ENCODE measurements around the gene DCANP1.

The DCANP1 gene

GRCh38 chr5:135462304-135462703 is 15.2 kb upstream of the DCANP1 start:
- H3K27ac ChIP-seq (ENCODE audit: low read length): no peak overlapping the region
- no peaks in the 10 kb centered on the region for H3K9me3 ChIP-seq (ENCODE audit: control insufficient read depth in 1 of 2, low read length in 2 of 2)
- no peak overlapping the region for H3K4me3 ChIP-seq (ENCODE audit: low read depth in 1 of 2, low read length in 2 of 2)
- H3K36me3 ChIP-seq (ENCODE audit: control insufficient read depth in 1 of 2, insufficient read depth in 2 of 2, low read length in 2 of 2): no peaks in the 10 kb centered on the region
- H3K27me3 ChIP-seq (ENCODE audit: low read depth, low read length): peaks cover 17% of the 10 kb centered on the region
- peaks cover 0 to 8% of the 10 kb centered on the region in 2 donors for H3K4me1 ChIP-seq (ENCODE audit: control insufficient read depth in 1 of 2, insufficient read depth in 2 of 2, low read length in 2 of 2)

- Histone ChIP-seq H3K27ac (ENCODE audit: low read length) (no peak overlapping the region), H3K4me3 (ENCODE audit: low read depth in 1 of 2, low read length in 2 of 2) (no peak overlapping the region), H3K27me3 (ENCODE audit: low read depth, low read length) (peaks cover 11% of the 10 kb centered on the region), H3K36me3 (ENCODE audit: control insufficient read depth in 1 of 2, insufficient read depth in 2 of 2, low read length in 2 of 2) (no peaks in the 10 kb centered on the region), H3K9me3 (ENCODE audit: control insufficient read depth in 1 of 2, low read length in 2 of 2) (no peaks in the 10 kb centered on the region), H3K4me1 (ENCODE audit: control insufficient read depth in 1 of 2, insufficient read depth in 2 of 2, low read length in 2 of 2) (peaks cover 0 to 6% of the 10 kb centered on the region in 2 donors)
Observed at GRCh38 chr5:135461481-135462151, 14.5 kb upstream of the DCANP1 start.

DNA sequence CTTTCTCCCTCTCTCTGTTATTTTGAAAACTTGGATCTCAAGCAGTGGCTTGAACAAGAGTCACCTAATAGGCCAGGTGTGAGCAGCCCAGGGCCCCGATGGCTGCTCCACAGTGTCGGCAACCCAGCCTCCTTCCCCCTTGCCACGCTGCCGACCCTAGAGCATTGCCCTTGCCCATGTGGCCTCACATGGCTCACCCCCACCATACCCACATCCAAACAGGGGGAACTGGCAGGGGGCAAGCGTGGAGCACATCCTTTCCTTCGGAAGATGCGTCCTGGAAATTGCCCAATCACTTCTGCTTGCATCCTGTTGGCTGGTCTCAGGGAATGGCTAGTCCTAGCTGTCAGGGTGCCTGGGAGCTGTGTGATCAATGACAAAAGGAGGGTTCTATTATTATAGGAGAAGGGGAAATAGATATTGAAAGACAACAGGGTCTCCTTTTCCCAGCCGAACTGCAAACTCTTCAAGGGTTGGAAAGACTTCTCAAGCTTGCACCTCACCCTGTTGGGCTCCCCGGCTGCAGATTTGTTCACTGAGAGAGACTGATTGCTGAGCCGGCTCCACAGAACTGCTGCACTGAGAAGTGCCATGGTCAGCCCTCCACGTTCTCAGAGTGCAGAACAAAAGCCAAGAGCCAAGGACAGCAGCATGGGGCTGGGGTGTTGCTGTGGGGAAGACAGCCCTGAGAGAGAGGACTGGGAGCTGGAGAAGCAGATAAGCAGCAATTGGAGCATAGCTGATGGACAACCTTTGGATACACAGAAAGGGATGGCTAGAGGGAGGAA is 13.3 kb upstream of the DCANP1 start:
- no peaks in the 10 kb centered on the region for H3K4me1 ChIP-seq (ENCODE audit: control insufficient read depth in 1 of 2, insufficient read depth in 2 of 2, low read length in 2 of 2)
- H3K36me3 ChIP-seq (ENCODE audit: control insufficient read depth in 1 of 2, insufficient read depth in 2 of 2, low read length in 2 of 2): no peaks in the 10 kb centered on the region
- peaks cover 1% of the 10 kb centered on the region for H3K27me3 ChIP-seq (ENCODE audit: low read depth, low read length)
- no peak overlapping the region for H3K27ac ChIP-seq (ENCODE audit: low read length)
- H3K4me3 ChIP-seq (ENCODE audit: low read depth in 1 of 2, low read length in 2 of 2): no peak overlapping the region
- no peaks in the 10 kb centered on the region for H3K9me3 ChIP-seq (ENCODE audit: control insufficient read depth in 1 of 2, low read length in 2 of 2)

- Histone ChIP-seq H3K27ac (ENCODE audit: low read length) (no peak overlapping the region), H3K9me3 (ENCODE audit: control insufficient read depth in 1 of 2, low read length in 2 of 2) (no peaks in the 10 kb centered on the region), H3K36me3 (ENCODE audit: control insufficient read depth in 1 of 2, insufficient read depth in 2 of 2, low read length in 2 of 2) (no peaks in the 10 kb centered on the region), H3K4me1 (ENCODE audit: control insufficient read depth in 1 of 2, insufficient read depth in 2 of 2, low read length in 2 of 2) (no peaks in the 10 kb centered on the region), H3K27me3 (ENCODE audit: low read depth, low read length) (no peaks in the 10 kb centered on the region), H3K4me3 (ENCODE audit: low read depth in 1 of 2, low read length in 2 of 2) (no peak overlapping the region)
Observed at GRCh38 chr5:135458921-135459331, 11.8 kb upstream of the DCANP1 start.

DNA sequence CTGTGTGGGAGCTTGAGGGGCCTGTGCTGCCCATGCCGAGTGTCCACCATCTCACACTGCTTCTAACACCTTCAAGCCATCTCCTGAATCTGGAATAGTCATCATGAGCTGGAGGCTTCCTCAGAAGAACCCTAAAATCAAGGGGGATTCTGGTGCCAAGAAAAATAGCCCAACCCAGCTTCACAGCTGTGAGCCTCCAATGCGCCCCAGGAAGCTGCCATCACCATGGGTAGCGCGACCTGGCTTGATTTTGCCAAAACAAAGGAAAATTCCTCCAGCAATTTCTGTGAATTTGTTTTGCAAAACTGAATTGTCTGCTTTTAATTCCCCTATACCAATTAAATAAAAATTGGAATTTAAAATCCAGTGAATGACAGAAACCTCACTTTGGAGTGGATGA is 11.2 kb upstream of the DCANP1 start:
- no peaks in the 10 kb centered on the region for H3K27me3 ChIP-seq (ENCODE audit: low read depth, low read length)
- H3K27ac ChIP-seq (ENCODE audit: low read length): no peak overlapping the region

DNA sequence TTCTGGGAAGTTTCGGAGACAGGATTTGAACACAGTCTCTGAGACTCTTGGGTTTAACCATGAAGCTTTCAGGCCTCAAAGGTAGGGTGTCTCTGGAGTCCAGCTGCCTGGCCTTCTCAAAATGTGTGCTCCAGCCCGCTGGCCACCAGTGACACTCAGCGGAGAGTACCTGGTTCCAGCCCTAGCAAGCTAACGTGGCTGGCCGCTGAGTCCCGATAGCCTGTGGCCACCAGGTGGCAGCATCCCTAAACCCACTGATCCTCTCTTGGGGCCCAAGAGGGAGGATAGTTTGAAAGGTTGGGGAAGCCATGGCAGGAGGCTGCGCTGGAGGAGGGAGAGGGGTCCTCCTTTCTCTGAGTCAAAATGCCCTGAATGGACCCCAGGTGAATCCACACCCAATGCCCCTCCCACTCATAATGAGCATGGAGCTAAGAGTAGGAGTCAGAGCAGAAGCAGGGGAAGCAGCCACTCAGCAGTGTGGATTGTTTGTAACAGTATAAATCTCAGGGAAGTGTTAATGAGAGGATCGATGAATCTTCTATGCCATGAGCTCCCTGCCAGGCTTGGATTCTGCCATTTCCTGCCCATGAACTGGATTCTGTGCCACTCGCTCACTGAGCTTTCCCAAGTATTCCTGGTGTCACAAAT is 10.4 kb upstream of the DCANP1 start:
- Histone ChIP-seq H3K4me3 (ENCODE audit: low read depth in 1 of 2, low read length in 2 of 2) (no peak overlapping the region), H3K36me3 (ENCODE audit: control insufficient read depth in 1 of 2, insufficient read depth in 2 of 2, low read length in 2 of 2) (no peaks in the 10 kb centered on the region), H3K9me3 (ENCODE audit: control insufficient read depth in 1 of 2, low read length in 2 of 2) (no peaks in the 10 kb centered on the region), H3K4me1 (ENCODE audit: control insufficient read depth in 1 of 2, insufficient read depth in 2 of 2, low read length in 2 of 2) (no peaks in the 10 kb centered on the region), H3K27me3 (ENCODE audit: low read depth, low read length) (no peaks in the 10 kb centered on the region), H3K27ac (ENCODE audit: low read length) (no peak overlapping the region)

More for the DNA sequence above, 11.2 kb upstream of the DCANP1 start:
- H3K36me3 ChIP-seq (ENCODE audit: control insufficient read depth in 1 of 2, insufficient read depth in 2 of 2, low read length in 2 of 2): no peaks in the 10 kb centered on the region
- H3K4me1 ChIP-seq (ENCODE audit: control insufficient read depth in 1 of 2, insufficient read depth in 2 of 2, low read length in 2 of 2): no peaks in the 10 kb centered on the region
- H3K4me3 ChIP-seq (ENCODE audit: low read depth in 1 of 2, low read length in 2 of 2): no peak overlapping the region
- H3K9me3 ChIP-seq (ENCODE audit: control insufficient read depth in 1 of 2, low read length in 2 of 2): no peaks in the 10 kb centered on the region

DNA sequence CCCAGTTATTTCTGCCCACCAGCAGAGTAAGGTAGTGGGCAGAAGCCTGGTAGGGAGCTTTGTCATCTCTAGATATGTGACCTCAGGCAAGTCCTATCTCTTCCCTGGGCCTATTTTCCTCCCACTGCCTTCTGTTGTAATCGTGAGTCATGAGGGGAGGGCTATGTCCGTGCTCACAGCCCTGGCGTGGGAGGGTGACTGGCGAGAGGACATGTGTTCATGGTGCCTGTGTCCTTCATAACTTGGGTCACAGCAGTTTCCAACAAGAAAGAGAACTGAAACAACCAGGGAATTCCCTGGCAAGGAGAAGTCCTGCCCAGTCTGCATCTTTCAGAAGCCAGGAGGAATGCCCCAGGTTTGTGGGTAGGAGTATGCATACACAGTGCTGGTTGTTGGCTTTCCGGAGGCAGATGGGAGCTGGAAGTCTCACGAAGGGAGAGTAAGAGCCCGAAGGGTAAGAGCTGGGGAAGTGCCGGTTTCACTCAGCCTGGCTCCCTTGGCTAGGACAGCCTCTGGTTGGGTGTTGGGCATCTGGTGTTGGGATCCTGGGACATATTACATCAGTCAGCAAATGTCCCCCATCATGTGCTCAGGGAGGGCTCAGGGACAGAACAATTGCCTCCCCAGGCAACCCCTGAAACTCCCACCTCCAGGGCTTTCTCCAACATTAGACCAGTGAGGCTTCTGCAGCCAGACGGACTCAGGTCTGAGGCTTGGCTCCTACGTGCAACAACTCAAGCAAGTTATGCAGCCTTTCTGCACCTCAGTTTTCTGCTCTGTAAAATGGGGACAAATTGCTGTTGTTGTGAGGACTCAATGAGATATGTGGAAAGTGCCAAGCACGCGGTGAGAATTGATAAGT is 9.3 kb upstream of the DCANP1 start:
- H3K4me3 ChIP-seq (ENCODE audit: low read depth in 1 of 2, low read length in 2 of 2): no peak overlapping the region
- no peak overlapping the region for H3K27ac ChIP-seq (ENCODE audit: low read length)
- no peaks in the 10 kb centered on the region for H3K36me3 ChIP-seq (ENCODE audit: control insufficient read depth in 1 of 2, insufficient read depth in 2 of 2, low read length in 2 of 2)
- H3K9me3 ChIP-seq (ENCODE audit: control insufficient read depth in 1 of 2, low read length in 2 of 2): no peaks in the 10 kb centered on the region
- no peaks in the 10 kb centered on the region for H3K4me1 ChIP-seq (ENCODE audit: control insufficient read depth in 1 of 2, insufficient read depth in 2 of 2, low read length in 2 of 2)
- H3K27me3 ChIP-seq (ENCODE audit: low read depth, low read length): no peaks in the 10 kb centered on the region

DNA sequence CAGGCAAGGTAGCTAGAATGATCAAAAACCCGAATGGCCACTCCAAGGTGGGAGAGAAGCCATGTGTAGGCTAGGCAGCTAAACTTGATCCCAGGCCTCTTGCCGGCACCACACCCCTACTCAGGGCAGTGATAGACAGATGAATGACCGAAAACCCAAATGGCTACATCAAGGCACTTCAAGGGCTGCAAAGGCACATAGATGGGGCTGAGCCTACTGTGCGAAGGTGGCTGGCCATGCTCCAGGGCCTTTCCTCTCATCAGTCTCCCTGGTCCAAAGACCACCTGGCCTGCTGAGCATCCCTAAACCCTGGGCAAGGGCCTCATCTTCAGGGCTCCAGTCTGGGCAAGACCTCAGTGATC is 8.7 kb upstream of the DCANP1 start:
- Histone ChIP-seq H3K4me3 (ENCODE audit: low read depth in 1 of 2, low read length in 2 of 2) (no peak overlapping the region), H3K9me3 (ENCODE audit: control insufficient read depth in 1 of 2, low read length in 2 of 2) (no peaks in the 10 kb centered on the region), H3K27ac (ENCODE audit: low read length) (no peak overlapping the region), H3K27me3 (ENCODE audit: low read depth, low read length) (no peaks in the 10 kb centered on the region), H3K36me3 (ENCODE audit: control insufficient read depth in 1 of 2, insufficient read depth in 2 of 2, low read length in 2 of 2) (no peaks in the 10 kb centered on the region), H3K4me1 (ENCODE audit: control insufficient read depth in 1 of 2, insufficient read depth in 2 of 2, low read length in 2 of 2) (no peaks in the 10 kb centered on the region)

- H3K4me3 ChIP-seq (ENCODE audit: low read depth in 1 of 2, low read length in 2 of 2): no peak overlapping the region
- H3K9me3 ChIP-seq (ENCODE audit: control insufficient read depth in 1 of 2, low read length in 2 of 2): no peaks in the 10 kb centered on the region
- H3K27ac ChIP-seq (ENCODE audit: low read length): no peak overlapping the region
- H3K27me3 ChIP-seq (ENCODE audit: low read depth, low read length): no peaks in the 10 kb centered on the region
- H3K4me1 ChIP-seq (ENCODE audit: control insufficient read depth in 1 of 2, insufficient read depth in 2 of 2, low read length in 2 of 2): no peaks in the 10 kb centered on the region
- H3K36me3 ChIP-seq (ENCODE audit: control insufficient read depth in 1 of 2, insufficient read depth in 2 of 2, low read length in 2 of 2): no peaks in the 10 kb centered on the region
Observed at GRCh38 chr5:135454946-135455345, 7.8 kb upstream of the DCANP1 start.

- H3K27me3 ChIP-seq (ENCODE audit: low read depth, low read length): no peaks in the 10 kb centered on the region
- no peaks in the 10 kb centered on the region for H3K9me3 ChIP-seq (ENCODE audit: control insufficient read depth in 1 of 2, low read length in 2 of 2)
- H3K27ac ChIP-seq (ENCODE audit: low read length): no peak overlapping the region
Observed at GRCh38 chr5:135453613-135454012, 6.5 kb upstream of the DCANP1 start.

More at GRCh38 chr5:135453613-135454012, 6.5 kb upstream of the DCANP1 start:
- H3K36me3 ChIP-seq (ENCODE audit: control insufficient read depth in 1 of 2, insufficient read depth in 2 of 2, low read length in 2 of 2): no peaks in the 10 kb centered on the region
- H3K4me1 ChIP-seq (ENCODE audit: control insufficient read depth in 1 of 2, insufficient read depth in 2 of 2, low read length in 2 of 2): no peaks in the 10 kb centered on the region
- H3K4me3 ChIP-seq (ENCODE audit: low read depth in 1 of 2, low read length in 2 of 2): no peak overlapping the region

Data from muscle layer of duodenum (tissue), 2 donors.